HCT116 (cell line): ENCODE results near the gene PMEPA1. TPM values are rescaled to one million over a fixed set of nuclear protein-coding genes. Genes with fewer than 3 reads are reported as not detected.

Experiments
- ATAC-seq: fragments of 200-7000 bp; cut with Tn5 transposase; 2 replicates; pipeline ENCODE4 v1.9.1; 2020; ENCODE audit warnings: mild to moderate bottlenecking, moderate library complexity
- BruUV-seq: library from RNA; stranded (reverse); fragments of 400-500 nt; replicated peaks from 2 replicates; lab custom pipeline; 2021; lab: Mats Ljungman, UMichigan
- CTCF ChIA-PET: fragments of 300-600 bp; sonication (Branson Sonifier 250); formaldehyde crosslinking; loops from one replicate; lab custom pipeline; 2021; ENCODE audit warnings: antibody characterized with exemption; lab: Charles Lee
- POLR2A ChIA-PET: fragments of 300-600, 350-600 bp; sonication (Branson Sonifier 250); formaldehyde crosslinking; loops from one replicate; lab custom pipeline; 2021; ENCODE audit warnings: antibody characterized with exemption; lab: Charles Lee
- RAD21 ChIA-PET, 2 experiments: fragments of 300-600 bp; sonication (Branson Sonifier 250); formaldehyde crosslinking; loops; one replicate each; lab custom pipeline; 2023; ENCODE audit warnings: low total read pairs in 2 of 2; ENCODE audit not compliant: uncharacterized antibody in 2 of 2, unreplicated experiment in 2 of 2, low non-redundant PET in 1 of 2; lab: Charles Lee
- DNase-seq: peaks from one replicate; pipeline ENCODE4 v3.0.0-alpha.2; 2010; ENCODE audit warnings: low read depth, low spot score
- H2AFZ ChIP-seq: fragments of 200-600 bp; shearing (Covaris generic), sonication (generic); 2 replicates; pipeline ENCODE4 v1.6.1; 2017; ENCODE audit warnings: low read depth, mixed run types, mixed read lengths, antibody characterized with exemption, low read length; ENCODE audit not compliant: poor library complexity, severe bottlenecking
- H3K27ac ChIP-seq: 2 replicates; pipeline ENCODE4 v1.5.1; 2012; ENCODE audit warnings: low read depth, low read length
- H3K27me3 ChIP-seq: fragments of 200-600 bp; sonication (generic); 2 replicates; pipeline ENCODE4 v1.6.1; 2016; ENCODE audit warnings: mixed run types, low read length, mixed read lengths; ENCODE audit not compliant: insufficient read depth
- H3K36me3 ChIP-seq, 2 experiments: fragments of 200-500 bp in 1 of 2; fragments of 200-600 bp in 1 of 2; sonication (Bioruptor generic) in 1 of 2; sonication (generic) in 1 of 2; 2 replicates each; pipeline versions ENCODE4 v1.5.1 to v1.6.1; 2014 to 2016; ENCODE audit warnings: low read length in 2 of 2, inconsistent platforms in 1 of 2, mixed read lengths in 1 of 2, mixed run types in 1 of 2; ENCODE audit not compliant: insufficient read depth in 2 of 2, control insufficient read depth in 1 of 2
- H3K4me1 ChIP-seq, 2 experiments: fragments of 200-600 bp in 1 of 2; sonication (generic) in 1 of 2; 2 replicates each; pipeline versions ENCODE4 v1.5.1 to v1.6.1; 2012 to 2017; ENCODE audit warnings: low read length in 2 of 2, inconsistent platforms in 1 of 2, mild to moderate bottlenecking in 1 of 2, mixed read lengths in 1 of 2, mixed run types in 1 of 2, moderate library complexity in 1 of 2; ENCODE audit not compliant: insufficient read depth in 2 of 2, control insufficient read depth in 1 of 2
- H3K4me2 ChIP-seq: fragments of 200-600 bp; sonication (generic); 2 replicates; pipeline ENCODE4 v1.6.1; 2017; ENCODE audit warnings: mixed run types, low read length, mixed read lengths
- H3K4me3 ChIP-seq, 2 experiments: fragments of 200-600 bp in 1 of 2; sonication (generic) in 1 of 2; replicated peaks in 1 of 2; 2 replicates each; pipeline ENCODE4 v1.5.1; 2011 to 2016; ENCODE audit warnings: low read length in 2 of 2, control low read depth in 1 of 2, low read depth in 1 of 2, mild to moderate bottlenecking in 1 of 2, mixed read lengths in 1 of 2, mixed run types in 1 of 2
- H3K79me2 ChIP-seq: fragments of 200-600 bp; sonication (generic); 2 replicates; pipeline ENCODE4 v1.6.1; 2017; ENCODE audit warnings: mild to moderate bottlenecking, mixed run types, low read length, moderate library complexity, mixed read lengths; ENCODE audit not compliant: insufficient read depth
- H3K9ac ChIP-seq: fragments of 200-600 bp; sonication (generic); 2 replicates; pipeline ENCODE4 v1.6.1; 2016; ENCODE audit warnings: low read length, mixed read lengths
- H3K9me2 ChIP-seq: fragments of 200-600 bp; sonication (generic), shearing (Covaris generic); 2 replicates; pipeline ENCODE4 v1.6.1; 2017; ENCODE audit warnings: mixed run types, mild to moderate bottlenecking, moderate library complexity; ENCODE audit not compliant: insufficient read depth
- H3K9me3 ChIP-seq, 2 experiments: fragments of 200-500 bp in 1 of 2; fragments of 200-600 bp in 1 of 2; sonication (Bioruptor generic) in 1 of 2; sonication (generic) in 1 of 2; 2 replicates each; pipeline ENCODE4 v1.6.1; 2014 to 2017; ENCODE audit warnings: low read length in 2 of 2, mixed read lengths in 2 of 2, inconsistent platforms in 1 of 2, low read depth in 1 of 2, mild to moderate bottlenecking in 1 of 2, mixed run types in 1 of 2, moderate library complexity in 1 of 2; ENCODE audit not compliant: control insufficient read depth in 1 of 2, insufficient read depth in 1 of 2
- H4K20me1 ChIP-seq: fragments of 200-600 bp; sonication (generic), shearing (Covaris generic); 2 replicates; pipeline ENCODE4 v1.6.1; 2017; ENCODE audit warnings: mixed run types, mild to moderate bottlenecking, moderate library complexity; ENCODE audit not compliant: insufficient read depth
- CBX3 ChIP-seq: IDR thresholded peaks from 2 replicates; pipeline ENCODE4 v1.6.1; 2012; ENCODE audit warnings: low read depth
- CEBPB ChIP-seq: IDR thresholded peaks from 2 replicates; pipeline ENCODE4 v1.6.1; 2012; ENCODE audit warnings: low read depth
- CTCF ChIP-seq, 3 experiments: fragments of 200-600 bp in 1 of 3; sonication (generic) in 1 of 3; IDR thresholded peaks in 2 of 3; conservative IDR thresholded peaks in 1 of 3; 2 replicates each; pipeline ENCODE4 v1.5.1; 2012 to 2017; ENCODE audit warnings: low read depth in 2 of 3, low read length in 2 of 3, antibody characterized with exemption in 1 of 3, borderline replicate concordance in 1 of 3, control low read depth in 1 of 3, mild to moderate bottlenecking in 1 of 3, mixed read lengths in 1 of 3, mixed run types in 1 of 3, moderate library complexity in 1 of 3; ENCODE audit not compliant: insufficient read depth in 1 of 3
- FOSL1 ChIP-seq: IDR thresholded peaks from 2 replicates; pipeline ENCODE4 v1.6.1; 2012; ENCODE audit warnings: low read depth
- POLR2A ChIP-seq: IDR thresholded peaks from 2 replicates; pipeline ENCODE4 v1.7.0; 2011; ENCODE audit warnings: borderline replicate concordance; ENCODE audit not compliant: insufficient read depth, insufficient read length; ENCODE audit errors: extremely low read depth
- SIN3A ChIP-seq: IDR thresholded peaks from 2 replicates; pipeline ENCODE4 v1.6.1; 2012; ENCODE audit warnings: low read depth
- SP1 ChIP-seq: IDR thresholded peaks from 2 replicates; pipeline ENCODE4 v1.6.1; 2012; ENCODE audit warnings: low read depth
- SRF ChIP-seq: IDR thresholded peaks from 2 replicates; pipeline ENCODE4 v1.6.1; 2012; ENCODE audit warnings: low read depth
- TCF7L2 ChIP-seq: IDR thresholded peaks from 2 replicates; pipeline ENCODE4 v1.7.0; 2011; ENCODE audit warnings: borderline replicate concordance, inconsistent platforms; ENCODE audit not compliant: insufficient read depth, insufficient read length; ENCODE audit errors: extremely low read depth
- ZBTB33 ChIP-seq: IDR thresholded peaks from 2 replicates; pipeline ENCODE4 v1.6.1; 2011; ENCODE audit warnings: mild to moderate bottlenecking, low read length, moderate library complexity; ENCODE audit not compliant: insufficient replicate concordance; ENCODE audit errors: extremely low read depth
- ZFX ChIP-seq: fragments of 450-650 bp; IDR thresholded peaks from 2 replicates; pipeline ENCODE4 v1.6.1; 2017
- intact Hi-C: fragments of 100-400 bp; cut with micrococcal nuclease; formaldehyde crosslinking; loops from 2 replicates; pipeline ENCODE4 v1.10.0; 2022
- total RNA-seq: library from RNA; stranded (reverse); gene quantifications from one replicate; pipeline ENCODE4 v1.2.1, GENCODE V29; 2021; ENCODE audit not compliant: unreplicated experiment
- TF ChIP-seq, protein P1 (sequence below): IDR thresholded peaks from 2 replicates; pipeline ENCODE4 v1.6.1; 2012; ENCODE audit warnings: low read depth

The PMEPA1 gene
- total RNA-seq, 1 experiment from 2014 or later: 0.64 TPM

DNA sequence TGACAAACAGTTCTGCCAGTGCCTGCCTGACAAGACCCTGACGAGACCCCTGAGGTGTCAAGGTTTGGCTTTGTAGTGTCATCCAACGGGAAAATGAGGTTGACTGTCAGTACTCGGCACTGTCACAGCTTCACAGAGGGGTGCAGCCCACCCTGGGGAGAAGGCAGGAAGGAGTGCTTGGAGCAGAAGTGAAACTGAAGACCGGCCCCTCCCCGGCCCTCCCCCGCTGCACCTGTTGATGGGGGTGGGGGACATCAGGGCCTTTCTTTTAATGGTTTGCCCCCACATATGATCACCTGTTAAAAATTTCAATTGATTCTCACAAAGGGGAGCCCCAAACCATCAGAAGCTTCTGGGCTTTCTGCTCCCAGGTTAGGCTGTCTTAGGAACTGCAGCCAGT, 6.8 kb downstream of the PMEPA1 start:
- no peak for DNase-seq
- ChIA-PET POLR2A (no interaction called here), RAD21 (no interaction called here), CTCF (no interaction called here)
- Histone ChIP-seq H3K9me2 (no peaks in the 10 kb centered on the region), H3K36me3 (no peaks in the 10 kb centered on the region), H3K27me3 (peaks cover 93% of the 10 kb centered on the region)
- no peak for ATAC-seq
- TF ChIP-seq SRF: no peak
- TF ChIP-seq FOSL1: no peak
- TF ChIP-seq ZBTB33: no peak
- TF ChIP-seq, protein P1, sequence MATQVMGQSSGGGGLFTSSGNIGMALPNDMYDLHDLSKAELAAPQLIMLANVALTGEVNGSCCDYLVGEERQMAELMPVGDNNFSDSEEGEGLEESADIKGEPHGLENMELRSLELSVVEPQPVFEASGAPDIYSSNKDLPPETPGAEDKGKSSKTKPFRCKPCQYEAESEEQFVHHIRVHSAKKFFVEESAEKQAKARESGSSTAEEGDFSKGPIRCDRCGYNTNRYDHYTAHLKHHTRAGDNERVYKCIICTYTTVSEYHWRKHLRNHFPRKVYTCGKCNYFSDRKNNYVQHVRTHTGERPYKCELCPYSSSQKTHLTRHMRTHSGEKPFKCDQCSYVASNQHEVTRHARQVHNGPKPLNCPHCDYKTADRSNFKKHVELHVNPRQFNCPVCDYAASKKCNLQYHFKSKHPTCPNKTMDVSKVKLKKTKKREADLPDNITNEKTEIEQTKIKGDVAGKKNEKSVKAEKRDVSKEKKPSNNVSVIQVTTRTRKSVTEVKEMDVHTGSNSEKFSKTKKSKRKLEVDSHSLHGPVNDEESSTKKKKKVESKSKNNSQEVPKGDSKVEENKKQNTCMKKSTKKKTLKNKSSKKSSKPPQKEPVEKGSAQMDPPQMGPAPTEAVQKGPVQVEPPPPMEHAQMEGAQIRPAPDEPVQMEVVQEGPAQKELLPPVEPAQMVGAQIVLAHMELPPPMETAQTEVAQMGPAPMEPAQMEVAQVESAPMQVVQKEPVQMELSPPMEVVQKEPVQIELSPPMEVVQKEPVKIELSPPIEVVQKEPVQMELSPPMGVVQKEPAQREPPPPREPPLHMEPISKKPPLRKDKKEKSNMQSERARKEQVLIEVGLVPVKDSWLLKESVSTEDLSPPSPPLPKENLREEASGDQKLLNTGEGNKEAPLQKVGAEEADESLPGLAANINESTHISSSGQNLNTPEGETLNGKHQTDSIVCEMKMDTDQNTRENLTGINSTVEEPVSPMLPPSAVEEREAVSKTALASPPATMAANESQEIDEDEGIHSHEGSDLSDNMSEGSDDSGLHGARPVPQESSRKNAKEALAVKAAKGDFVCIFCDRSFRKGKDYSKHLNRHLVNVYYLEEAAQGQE: no peak
- no peak for TF ChIP-seq ZFX
- no peak for TF ChIP-seq CBX3
- no peak for TF ChIP-seq SIN3A
- TF ChIP-seq SP1: no peak
- TF ChIP-seq CEBPB: no peak
- TF ChIP-seq CTCF (IDR thresholded peaks at IDR 0.05 in 2 of 3, conservative IDR thresholded peaks at IDR 0.05 in 1 of 3; ENCODE audit: borderline replicate concordance in 1 of 3, insufficient read depth in 1 of 3, low read depth in 2 of 3, low read length in 2 of 3): no peak
- TF ChIP-seq POLR2A: no peak
- no peak for TF ChIP-seq TCF7L2
- TF ChIP-seq, all 23 proteins: peak for 0
- intact Hi-C loops: no loop called here
- Histone ChIP-seq H3K9ac (no peak overlapping the region), H3K9me3 (no peaks in the 10 kb centered on the region), H3K4me3 (no peak overlapping the region), H3K4me2 (no peak overlapping the region), H3K4me1 (peaks cover 11 to 17% of the 10 kb centered on the region in 2 experiments), H4K20me1 (no peaks in the 10 kb centered on the region), H3K27ac (no peak overlapping the region), H3K79me2 (no peaks in the 10 kb centered on the region), H2AFZ (no peak overlapping the region)
- no TSS peak for BruUV-seq
